Mucosa of descending colon (tissue), 3 donors: ENCODE measurements around the gene RTRAF. TPM values are rescaled to one million over a fixed set of nuclear protein-coding genes. Genes with fewer than 3 reads are reported as not detected.
A peak's percentile ranks its signal among the peaks of the same experiment; 100 is the strongest.

Experiments used
- ATAC-seq: fragments of 200-7000 bp; cut with Tn5 transposase; one replicate; pipeline ENCODE4 v1.9.1; 2020; ENCODE audit warnings: mild to moderate bottlenecking, moderate library complexity
- DNase-seq, 3 donors: peaks; one replicate each; pipeline ENCODE4 v3.0.0-alpha.2; 2020
- H3K36me3 ChIP-seq: fragments of 200-600 bp; one replicate; pipeline ENCODE4 v1.8.0; 2021; ENCODE audit warnings: low read depth, mild to moderate bottlenecking
- H3K4me1 ChIP-seq: fragments of 200-600 bp; one replicate; pipeline ENCODE4 v1.8.0; 2021; ENCODE audit warnings: low read depth, mild to moderate bottlenecking
- H3K4me3 ChIP-seq: fragments of 200-600 bp; one replicate; pipeline ENCODE4 v1.8.0; 2021; ENCODE audit warnings: mild to moderate bottlenecking
- H3K9me3 ChIP-seq: fragments of 200-600 bp; one replicate; pipeline ENCODE4 v1.8.0; 2021; ENCODE audit warnings: mild to moderate bottlenecking
- CTCF ChIP-seq: fragments of 200-600 bp; IDR thresholded peaks from one replicate; pipeline ENCODE4 v1.8.0; 2022; ENCODE audit warnings: antibody characterized with exemption, mild to moderate bottlenecking
- intact Hi-C, 2 donors: fragments of 100-400 bp; cut with DNase I in 1 of 2; cut with micrococcal nuclease in 1 of 2; formaldehyde crosslinking; loops; one replicate each; pipeline versions ENCODE4 v1.11.0 to v1.11.1; 2022; cut with DNase I, micrococcal nuclease
- total RNA-seq, 3 donors: library from RNA; stranded (reverse); fragmentation: NEBNext Ultra II Directional in 2 of 3; extraction: Animal tissue kit (Norgen Biotek cat#: 25700) in 2 of 3; gene quantifications; one replicate each; pipeline versions ENCODE4 v1.2.1 to v1.2.4, GENCODE V29; 2021 to 2023
- donor health status: DM: no; HTN: no; CAD: no; lungs with moderate emphysema.
- donor health status: DM: no; HTN: no; CAD: no.
- donor health status: DM: no; HTN: yes; CAD: no.

Gene RTRAF
- total RNA-seq, 3 donors from 2014 or later, result 108 to 140 (median 131) TPM

DNA sequence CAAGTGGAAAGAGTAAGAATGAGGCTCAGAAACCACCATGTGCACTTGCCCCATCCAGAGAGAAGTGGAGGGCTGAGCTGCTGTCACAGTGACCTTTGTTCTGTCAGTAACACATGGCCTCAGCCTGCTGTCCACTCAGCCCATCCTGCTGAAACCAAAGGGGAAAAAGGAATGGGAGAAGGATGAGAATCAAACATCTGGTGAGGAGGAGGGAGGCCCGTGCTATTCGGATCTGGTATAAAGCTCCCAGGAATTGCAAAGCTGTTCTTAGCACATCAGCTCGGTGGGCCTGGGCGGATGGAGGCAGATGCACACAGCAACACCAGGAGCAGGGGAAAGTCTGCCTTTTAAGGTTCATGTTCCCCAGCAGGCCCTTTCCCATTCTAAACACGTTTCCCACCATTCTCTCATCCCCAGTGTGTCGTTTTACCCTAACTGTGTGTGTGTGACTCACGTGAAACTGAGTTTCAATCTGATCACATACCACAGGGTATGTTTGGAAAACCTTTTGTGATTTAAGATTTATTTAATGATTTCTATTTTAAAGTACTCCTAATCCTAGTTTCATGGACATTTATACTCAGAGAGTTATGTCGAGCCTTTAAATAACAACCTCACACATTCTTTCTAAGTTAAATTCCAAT is 36.8 kb downstream of the RTRAF start:
- no peak for DNase-seq
- TF ChIP-seq CTCF, result no peak
- no peak for ATAC-seq
- Histone ChIP-seq H3K4me3 (no peak overlapping the region), H3K36me3 (no peaks in the 10 kb centered on the region), H3K9me3 (no peaks in the 10 kb centered on the region), H3K4me1 (peaks cover 9% of the 10 kb centered on the region)
- intact Hi-C loops, result no loop called here

DNA sequence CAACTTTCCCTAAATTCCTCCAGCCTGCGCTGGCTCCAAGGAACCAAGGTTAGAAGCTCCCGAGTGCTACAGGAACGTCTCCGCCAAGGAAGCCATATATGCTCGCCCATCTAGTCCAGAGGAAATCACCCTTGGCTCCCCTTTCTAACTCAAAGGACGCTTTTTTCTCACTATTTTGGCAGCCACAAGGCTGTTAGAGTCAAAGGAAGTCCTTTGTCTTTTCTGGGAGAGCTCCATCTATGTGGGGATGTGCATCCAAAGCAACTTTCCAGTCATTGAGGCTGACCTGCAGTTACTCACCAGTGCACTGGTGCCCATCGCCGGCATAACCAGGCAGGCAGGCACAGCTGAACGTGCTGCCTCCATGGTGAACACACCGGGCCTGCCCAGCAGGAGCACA is 37.6 kb downstream of the RTRAF start:
- Histone ChIP-seq H3K4me3 (no peak overlapping the region), H3K4me1 (peaks cover 1% of the 10 kb centered on the region), H3K36me3 (no peaks in the 10 kb centered on the region), H3K9me3 (no peaks in the 10 kb centered on the region)
- intact Hi-C loops, result no loop called here
- ATAC-seq (no peak), DNase-seq (no peak)
- TF ChIP-seq CTCF, result no peak

GRCh38 chr14:52029881-52030280 is 40.5 kb downstream of the RTRAF start:
- Histone ChIP-seq H3K4me3 (no peak overlapping the region), H3K4me1 (no peaks in the 10 kb centered on the region), H3K9me3 (no peaks in the 10 kb centered on the region), H3K36me3 (no peaks in the 10 kb centered on the region)
- intact Hi-C loops, result no loop called here
- ATAC-seq (no peak), DNase-seq (no peak)
- no peak for TF ChIP-seq CTCF

DNA sequence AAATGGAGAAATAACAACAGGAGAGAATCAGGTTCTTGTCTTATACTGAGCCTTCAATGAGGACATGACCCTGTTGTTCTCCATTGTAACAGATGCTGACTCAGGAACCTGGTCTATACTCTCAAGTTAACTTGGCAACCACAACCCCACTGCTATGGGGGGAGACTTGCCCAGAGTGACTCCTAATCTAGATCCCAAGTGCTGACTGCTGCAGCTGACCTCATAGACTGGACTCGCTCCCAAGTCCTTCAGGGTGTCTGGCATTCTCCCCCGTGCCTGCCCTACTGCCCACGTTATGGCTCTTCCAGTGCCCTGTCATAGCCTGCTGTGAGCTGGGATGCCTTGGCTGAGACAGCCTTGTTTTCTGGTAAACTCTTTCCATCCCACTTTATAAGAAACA is 42.4 kb downstream of the RTRAF start:
- Histone ChIP-seq H3K4me3 (no peak overlapping the region), H3K9me3 (no peaks in the 10 kb centered on the region), H3K4me1 (no peaks in the 10 kb centered on the region), H3K36me3 (no peaks in the 10 kb centered on the region)
- no peak for TF ChIP-seq CTCF
- ATAC-seq, result peak; percentile 54
- intact Hi-C loops, result no loop called here
- DNase-seq, result no peak

DNA sequence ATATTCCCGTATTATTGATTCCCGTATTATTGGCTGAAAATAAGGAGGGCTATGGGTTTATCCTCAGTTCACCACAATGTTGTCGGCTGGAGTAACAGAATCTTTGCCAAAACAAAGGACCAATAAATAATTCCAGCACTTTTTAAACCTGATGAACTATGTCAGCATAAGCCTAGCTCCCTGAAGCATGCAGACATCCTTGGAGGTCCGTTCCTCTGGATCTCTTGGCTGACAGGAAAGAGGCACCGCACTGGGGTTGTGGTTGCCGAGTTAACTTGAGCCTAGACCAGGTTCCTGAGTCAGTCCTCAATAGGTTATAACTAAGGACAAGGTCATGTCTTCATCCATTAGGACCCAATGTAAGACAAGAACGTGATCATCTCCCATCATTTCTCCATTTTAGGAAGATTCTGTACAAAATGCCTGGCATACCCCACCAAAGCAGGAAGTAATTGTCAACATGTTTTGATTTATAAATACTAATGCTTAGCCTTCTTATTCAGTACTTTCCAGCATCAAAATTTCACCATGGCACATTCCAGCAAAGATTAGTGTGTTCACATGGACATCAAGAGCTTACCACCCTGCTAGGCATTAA is 43.0 kb downstream of the RTRAF start:
- ATAC-seq, result no peak
- Histone ChIP-seq H3K9me3 (no peaks in the 10 kb centered on the region), H3K36me3 (no peaks in the 10 kb centered on the region), H3K4me3 (no peak overlapping the region), H3K4me1 (no peaks in the 10 kb centered on the region)
- intact Hi-C loops, result no loop called here
- DNase-seq, result no peak
- no peak for TF ChIP-seq CTCF
